Left renal pelvis (tissue), 4 donors: ENCODE results near the gene CALHM5. TPM values are rescaled to one million over a fixed set of nuclear protein-coding genes. Genes with fewer than 3 reads are reported as not detected.
A peak's percentile ranks its signal among the peaks of the same experiment; 100 is the strongest.
"Not testable (repeated sequence)": the region's sequence is repeated elsewhere in the genome, so short reads cannot be mapped to it uniquely, and the experiment has no call there.

Source experiments
- DNase-seq, 4 donors: peaks; one replicate each; pipeline ENCODE4 v3.0.0-alpha.2; 2013; ENCODE audit warnings: low read depth in 4 of 4, low spot score in 3 of 4
- polyA plus RNA-seq, 4 donors: library from polyadenylated mRNA; unstranded; fragments of 120-200 nt; gene quantifications; one replicate each; pipeline ENCODE4 v1.2.1, GENCODE V29; 2013; ENCODE audit not compliant: insufficient read length in 4 of 4

The CALHM5 gene, protein sequence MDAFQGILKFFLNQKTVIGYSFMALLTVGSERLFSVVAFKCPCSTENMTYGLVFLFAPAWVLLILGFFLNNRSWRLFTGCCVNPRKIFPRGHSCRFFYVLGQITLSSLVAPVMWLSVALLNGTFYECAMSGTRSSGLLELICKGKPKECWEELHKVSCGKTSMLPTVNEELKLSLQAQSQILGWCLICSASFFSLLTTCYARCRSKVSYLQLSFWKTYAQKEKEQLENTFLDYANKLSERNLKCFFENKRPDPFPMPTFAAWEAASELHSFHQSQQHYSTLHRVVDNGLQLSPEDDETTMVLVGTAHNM
- 1 to 10 TPM in 3 of 4 donors, under 1 TPM in 1; 0.96 to 4.3 (median 2.3) TPM for polyA plus RNA-seq

DNA sequence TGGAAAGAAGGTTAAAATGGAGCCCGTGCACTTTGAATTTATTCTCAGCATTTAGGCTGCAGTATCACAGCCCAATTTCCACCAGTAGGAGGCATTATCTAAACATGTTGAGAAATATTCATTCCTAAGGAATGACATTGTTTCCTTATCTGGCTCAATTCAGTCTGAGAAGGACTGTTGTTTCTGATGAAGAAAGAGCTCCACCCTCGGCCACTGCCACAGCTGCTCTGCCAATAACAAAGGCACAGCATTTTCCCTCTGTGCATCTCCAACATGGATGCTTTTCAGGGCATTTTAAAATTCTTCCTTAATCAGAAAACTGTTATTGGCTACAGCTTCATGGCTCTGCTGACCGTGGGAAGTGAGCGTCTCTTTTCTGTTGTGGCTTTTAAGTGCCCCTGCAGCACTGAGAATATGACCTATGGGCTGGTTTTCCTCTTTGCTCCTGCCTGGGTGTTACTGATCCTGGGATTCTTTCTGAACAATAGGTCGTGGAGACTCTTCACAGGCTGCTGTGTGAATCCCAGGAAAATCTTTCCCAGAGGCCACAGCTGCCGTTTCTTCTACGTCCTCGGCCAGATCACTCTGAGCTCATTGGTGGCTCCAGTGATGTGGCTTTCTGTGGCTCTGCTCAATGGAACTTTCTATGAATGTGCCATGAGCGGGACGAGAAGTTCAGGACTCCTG, at the start of gene CALHM5:
Gene CALHM5, plus strand, starts transcription at position 216 of the 687 bp plus-strand sequence. Its CDS starts 58 bp downstream, at position 274.
- DNase-seq = no peak

DNA sequence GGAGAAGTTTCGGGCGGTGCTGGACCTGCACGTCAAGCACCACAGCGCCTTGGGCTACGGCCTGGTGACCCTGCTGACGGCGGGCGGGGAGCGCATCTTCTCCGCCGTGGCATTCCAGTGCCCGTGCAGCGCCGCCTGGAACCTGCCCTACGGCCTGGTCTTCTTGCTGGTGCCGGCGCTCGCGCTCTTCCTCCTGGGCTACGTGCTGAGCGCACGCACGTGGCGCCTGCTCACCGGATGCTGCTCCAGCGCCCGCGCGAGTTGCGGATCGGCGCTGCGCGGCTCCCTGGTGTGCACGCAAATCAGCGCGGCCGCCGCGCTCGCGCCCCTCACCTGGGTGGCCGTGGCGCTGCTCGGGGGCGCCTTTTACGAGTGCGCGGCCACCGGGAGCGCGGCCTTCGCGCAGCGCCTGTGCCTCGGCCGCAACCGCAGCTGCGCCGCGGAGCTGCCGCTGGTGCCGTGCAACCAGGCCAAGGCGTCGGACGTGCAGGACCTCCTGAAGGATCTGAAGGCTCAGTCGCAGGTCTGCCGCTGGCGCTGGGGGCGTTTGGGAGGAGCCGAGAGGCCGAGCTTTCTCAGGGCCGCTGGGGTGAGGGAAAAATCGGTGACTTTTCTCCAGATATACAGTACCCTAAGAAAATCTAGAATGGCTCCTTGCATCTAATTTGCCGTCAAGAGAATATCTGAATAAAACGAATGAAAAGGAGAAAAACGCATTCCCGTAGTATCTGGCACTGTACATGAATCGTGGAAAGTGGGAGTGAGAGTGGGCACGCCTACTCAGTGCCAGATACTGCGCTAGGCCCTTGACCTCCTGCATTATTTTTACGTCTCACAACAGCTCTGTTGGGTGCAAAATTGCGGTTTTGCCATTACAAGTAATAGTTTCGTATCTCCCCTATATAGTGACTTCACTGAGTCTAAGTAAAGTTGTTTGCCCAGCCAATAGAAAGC, 49.2 kb upstream of the CALHM5 start:
- DNase-seq = peak; percentile 40 to 59 (median 54)

DNA sequence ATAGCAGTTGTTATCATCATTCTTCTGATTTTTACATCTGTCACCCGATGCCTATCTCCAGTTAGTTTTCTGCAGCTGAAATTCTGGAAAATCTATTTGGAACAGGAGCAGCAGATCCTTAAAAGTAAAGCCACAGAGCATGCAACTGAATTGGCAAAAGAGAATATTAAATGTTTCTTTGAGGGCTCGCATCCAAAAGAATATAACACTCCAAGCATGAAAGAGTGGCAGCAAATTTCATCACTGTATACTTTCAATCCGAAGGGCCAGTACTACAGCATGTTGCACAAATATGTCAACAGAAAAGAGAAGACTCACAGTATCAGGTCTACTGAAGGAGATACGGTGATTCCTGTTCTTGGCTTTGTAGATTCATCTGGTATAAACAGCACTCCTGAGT, 48.1 kb upstream of the CALHM5 start:
- DNase-seq = no peak

DNA sequence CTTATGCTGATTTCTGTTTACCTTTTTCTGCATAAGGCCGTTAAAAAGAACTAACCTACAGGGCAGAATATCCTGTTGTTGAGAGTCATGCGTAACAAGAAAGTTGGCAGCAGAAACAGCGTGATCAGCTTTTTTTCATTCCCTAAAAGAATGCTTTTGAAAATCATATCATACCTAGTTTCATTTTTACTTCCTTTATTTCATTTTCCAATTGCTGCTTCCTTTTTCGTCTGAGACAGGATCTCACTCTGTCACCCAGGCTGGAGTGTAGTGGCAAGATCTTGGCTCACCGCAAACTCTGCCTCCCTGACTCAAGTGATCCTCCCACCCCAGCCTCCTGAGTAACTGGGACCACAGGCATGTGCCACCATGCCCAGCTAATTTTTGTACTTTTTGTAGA, 46.2 kb upstream of the CALHM5 start:
- DNase-seq = no peak

DNA sequence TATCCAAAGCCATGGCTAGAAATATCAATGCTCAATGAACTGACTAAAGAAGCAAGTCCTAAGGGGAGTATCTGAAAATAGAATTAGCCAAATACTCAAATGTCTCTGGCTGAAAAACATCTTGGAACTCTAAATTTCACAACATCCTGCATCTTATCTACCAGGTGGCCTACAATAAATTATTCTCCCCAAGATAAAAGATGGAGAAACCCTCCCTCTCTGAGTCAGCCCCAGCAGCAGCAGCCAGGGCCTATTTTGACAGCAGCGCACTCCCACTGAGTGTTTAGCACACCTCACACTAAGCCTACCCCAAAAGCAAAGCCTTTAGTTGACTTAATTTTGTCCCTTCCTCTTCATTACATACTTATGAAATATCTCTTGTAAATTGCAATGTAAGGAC, 44.3 kb upstream of the CALHM5 start:
- DNase-seq = no peak

DNA sequence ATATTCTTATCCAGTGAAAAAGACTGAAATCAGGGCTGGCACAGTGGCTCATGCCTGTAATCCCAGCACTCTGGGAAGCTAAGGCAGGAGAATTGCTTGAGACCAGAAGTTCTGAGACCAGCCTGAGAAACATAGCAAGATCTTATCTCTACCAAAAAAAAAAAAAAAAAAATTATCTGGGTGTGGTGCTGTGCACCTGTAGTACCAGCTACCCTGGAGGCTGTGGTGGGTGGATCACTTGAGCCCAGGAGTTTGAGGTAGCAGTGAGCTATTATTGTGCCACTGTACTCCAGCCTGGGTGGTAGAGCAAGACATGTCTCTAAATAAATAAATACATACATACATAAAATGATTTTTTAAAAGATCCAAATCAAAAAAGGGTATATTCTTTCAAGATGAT, 43.9 kb upstream of the CALHM5 start:
- DNase-seq = no peak

DNA sequence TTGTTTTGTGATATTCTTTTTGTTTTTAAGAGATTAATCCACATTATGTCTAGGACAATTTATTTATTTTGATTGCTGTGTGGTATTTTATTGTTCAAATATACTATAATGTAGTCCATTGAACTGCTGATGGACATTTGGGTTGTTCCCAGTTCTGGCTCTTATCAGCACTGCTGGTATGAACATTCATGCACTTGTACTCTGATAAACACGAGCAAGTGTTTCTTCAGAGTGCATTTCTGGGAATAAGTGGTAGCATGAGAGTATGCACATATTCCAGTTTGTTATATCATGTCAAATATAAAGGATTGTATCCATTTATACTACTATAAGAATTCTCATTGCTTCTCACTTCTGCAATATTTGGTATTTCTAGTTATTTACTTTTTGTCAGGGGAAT, 43.1 kb upstream of the CALHM5 start:
- DNase-seq = no peak

DNA sequence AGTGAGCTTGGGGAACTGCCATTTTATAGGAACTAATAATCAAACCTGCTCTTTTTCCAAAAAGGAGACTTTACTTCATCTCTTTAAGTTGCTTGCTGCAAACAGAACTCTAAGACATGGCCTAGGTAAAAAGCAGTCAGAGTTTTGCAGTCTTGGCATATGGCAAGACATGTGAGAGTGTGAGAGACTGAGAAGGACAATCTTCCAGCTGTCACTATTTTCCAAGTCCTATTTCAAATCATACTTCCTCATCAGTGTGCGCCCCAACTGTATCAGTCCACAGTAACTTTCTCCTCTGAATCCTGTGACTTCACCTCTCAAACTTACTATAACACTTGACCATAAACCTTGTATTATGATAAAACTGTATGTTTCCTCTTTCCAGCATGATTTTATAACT, 39.9 kb upstream of the CALHM5 start:
- DNase-seq = no peak

DNA sequence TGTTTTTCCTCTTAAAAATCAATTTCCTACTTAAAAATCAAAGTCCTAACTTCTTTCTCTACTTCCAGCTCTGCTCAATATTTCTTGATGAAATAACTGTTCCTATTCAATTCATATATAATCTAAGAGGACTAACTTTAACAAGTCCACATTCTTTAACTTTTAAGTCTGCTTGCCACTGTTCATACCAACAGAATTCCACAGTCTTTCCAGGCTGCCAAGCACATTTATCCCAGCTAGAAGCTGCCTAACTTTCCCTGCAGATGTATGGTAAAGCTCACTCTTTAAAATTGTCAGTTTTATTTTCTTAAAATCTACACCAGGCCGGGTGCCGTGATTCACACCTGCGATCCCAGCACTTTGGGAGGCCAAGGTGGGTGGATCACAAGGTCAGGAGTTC, 38.7 kb upstream of the CALHM5 start:
- DNase-seq = no peak

DNA sequence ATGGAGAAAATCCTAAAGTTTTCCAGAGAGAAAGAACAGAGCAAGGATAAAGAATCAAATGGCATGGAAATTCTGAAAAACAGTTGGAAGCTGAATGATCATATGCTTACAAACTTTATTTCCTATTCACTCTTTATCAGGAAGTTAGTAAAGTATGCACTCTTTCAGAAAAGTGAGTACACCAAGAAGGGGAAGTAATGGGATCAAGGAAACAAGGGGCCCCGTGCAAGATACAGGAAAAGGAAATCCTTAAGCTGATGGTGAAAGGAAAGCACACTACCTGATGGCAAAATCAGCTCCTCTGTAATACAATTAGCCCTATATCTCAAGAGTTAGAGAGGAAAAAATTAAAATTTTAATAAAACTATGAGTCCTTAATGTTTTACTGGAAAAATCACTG, 36.3 kb upstream of the CALHM5 start:
- DNase-seq = no peak

DNA sequence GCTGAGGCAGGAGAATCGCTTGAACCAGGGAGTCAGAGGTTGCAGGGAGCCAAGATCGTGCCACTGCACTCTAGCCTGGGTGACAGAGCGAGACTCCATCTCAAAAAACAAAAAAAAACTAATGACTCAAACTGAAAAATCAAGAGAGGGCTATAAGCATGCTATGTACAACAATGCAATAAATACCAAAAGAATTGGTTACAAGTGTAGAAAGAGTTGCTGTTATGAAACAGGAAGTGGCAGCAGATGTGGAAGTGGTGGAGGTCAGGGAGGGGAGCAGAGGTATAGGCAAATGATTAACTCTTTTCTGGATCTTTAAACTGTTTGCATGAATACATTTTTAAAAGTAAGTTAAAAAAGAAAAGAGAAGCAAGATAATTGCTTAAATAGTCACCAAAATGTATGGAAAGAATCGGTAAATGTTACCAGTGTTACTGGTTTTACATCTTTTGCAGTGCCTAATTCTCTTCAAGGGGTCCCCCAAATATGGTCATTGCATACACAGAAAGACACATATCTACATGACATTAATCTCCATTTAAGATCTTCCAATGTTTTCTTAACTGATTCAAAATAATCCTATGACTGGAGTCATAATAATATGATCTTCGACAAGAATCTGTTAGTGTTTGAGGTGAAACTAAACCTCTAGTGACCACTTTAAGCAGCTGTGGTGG, 35.3 kb upstream of the CALHM5 start:
- DNase-seq = no peak

DNA sequence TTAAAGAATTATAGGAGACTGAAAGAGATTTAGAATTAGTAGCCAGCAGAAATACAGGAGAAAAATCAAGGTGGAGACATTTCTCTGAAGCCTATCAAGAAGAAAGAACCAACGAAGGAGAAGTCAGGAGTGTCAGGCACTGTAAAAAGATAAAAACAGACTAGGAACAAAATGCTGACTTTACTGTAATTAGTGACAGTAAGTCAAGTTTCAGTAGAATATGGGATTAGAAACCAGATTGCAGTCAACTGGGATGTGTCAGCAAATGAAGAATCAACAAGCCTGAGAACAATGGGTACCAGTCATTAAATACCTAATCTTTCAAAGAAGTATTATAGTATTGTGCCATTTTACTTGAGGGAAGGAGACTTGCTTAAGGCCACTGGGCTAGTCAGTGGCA, 28.7 kb upstream of the CALHM5 start:
- DNase-seq = no peak

DNA sequence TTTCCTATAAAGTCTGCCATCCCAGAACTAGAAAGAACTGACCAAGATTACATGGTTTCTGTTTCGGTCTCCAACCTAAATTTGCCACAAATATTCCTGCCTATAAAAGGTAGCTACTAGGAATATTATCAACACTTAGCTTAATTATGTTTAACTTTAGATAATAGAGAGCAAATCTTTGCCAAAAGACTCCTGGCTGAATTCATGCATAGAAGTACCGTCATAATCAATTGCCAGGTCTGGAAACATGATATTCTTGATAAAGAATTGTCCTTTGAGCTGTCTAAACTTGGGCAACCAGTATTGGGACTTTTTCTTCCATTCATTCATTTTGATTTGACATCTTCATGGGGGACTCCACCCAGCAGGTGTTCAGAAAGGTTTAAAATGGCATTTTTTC, 27.8 kb upstream of the CALHM5 start:
- no peak for DNase-seq

DNA sequence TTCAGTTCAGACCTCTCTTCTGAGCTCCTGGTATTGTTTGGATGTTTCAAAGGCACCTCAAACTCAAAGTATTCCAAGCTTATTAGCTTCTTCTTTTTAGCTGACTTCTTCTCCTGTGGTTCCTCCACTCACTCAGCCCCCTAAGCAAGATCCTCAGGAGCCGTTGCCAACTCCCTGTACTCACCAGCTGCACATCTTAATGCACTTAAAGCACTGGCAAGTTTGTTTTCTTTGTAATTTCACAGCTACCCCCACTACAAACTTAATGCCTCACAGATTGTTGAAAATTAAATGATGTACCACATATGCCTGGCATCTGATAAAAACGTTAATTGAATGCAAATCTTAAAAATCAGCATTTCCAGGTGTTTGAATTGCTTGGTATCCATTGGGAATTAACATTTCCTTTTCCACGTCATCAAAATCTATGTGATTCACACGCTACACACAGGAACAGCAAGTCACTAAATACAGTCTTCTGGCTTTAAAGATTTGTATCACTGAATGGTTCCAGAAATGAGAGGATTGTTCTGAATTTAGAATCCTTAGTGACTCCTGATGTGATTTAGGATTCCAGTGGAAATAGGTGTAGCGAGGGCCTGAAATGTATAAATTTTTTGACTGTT, 25.8 kb upstream of the CALHM5 start:
- DNase-seq = no peak

DNA sequence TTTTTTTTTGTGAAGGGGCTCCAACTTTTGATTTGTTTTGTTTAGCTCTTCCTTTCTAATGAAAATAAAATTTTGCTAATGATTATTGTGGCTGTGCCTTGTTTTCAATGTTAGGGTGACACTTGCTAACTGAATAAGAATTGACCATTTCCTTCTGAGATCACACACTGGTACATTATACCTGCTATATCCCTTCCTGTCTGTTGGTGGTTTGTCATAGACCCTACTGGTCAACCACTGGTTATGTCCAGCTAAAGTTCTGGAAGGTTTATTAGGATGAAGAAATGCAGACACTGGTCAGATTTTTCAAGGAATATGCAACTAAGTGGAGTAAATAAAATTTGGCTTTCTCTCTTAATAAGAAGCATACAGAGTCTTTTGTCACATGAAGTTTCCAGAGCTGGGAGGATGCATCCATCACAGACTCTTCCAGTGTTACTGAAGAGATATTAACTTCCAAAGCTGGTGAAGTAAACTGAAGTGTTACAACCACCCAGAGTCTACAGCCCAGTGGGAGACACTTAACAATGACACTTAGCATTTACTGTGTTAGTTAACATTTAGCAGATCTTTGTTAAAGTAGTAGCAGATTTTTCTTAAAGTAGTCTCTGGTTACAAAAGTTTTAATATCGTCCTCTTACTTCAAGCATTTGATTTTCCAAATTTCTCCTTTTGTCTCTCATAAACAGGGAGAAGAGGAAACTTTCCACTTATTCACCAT, 19.7 kb upstream of the CALHM5 start:
- no peak for DNase-seq

DNA sequence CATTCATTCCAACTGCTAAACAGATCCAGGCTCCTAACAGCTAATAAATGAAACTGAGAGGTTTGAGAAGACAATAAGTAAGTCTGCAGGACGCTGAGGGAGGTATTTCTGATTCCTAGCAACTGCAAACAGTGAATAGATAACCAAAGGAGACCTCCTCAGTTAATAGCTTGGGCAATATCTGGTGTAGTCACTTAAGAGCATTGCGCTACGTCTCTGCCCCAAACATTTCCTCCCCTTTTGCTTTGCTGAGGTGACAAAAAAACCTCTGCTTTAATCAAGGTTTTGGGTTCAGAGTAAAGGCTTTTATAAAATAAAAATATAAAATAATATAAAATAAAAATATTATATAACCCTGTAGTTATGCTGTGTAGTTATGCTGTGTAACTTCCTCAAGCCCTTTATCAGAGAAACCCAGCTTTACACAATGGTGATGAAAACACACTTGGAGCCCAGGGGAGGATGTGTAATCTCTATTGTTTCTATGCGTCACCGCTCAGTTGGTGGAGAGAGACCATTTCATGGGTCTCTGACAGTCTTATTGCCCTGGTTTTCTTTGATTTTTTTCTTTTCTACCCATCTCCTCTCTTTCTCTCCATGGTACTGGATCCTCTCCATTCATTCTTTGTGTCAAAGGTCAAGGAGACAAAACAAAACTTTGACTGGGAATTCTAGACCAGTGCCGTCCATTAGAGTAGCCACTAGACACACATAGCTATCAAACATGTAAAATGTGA, 18.9 kb upstream of the CALHM5 start:
- no peak for DNase-seq

DNA sequence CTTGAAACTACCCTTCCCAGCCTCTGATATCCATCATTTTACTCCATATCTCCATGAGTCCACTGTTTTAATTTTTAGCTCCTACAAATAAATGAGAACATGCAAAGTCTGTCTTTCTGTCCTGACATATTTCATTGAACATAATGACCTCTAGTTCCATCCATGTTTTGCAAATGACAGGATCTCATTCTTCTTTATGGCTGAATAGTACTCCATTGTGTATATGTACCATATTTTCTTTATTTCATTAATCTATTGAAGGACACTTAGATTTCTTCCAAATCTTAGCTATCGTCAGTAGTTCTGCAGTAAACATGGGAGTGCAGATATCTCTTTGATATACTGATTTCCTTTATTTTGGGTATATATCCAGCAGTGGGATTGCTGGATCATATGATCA, 16.3 kb upstream of the CALHM5 start:
- not testable (repeated sequence) for DNase-seq

DNA sequence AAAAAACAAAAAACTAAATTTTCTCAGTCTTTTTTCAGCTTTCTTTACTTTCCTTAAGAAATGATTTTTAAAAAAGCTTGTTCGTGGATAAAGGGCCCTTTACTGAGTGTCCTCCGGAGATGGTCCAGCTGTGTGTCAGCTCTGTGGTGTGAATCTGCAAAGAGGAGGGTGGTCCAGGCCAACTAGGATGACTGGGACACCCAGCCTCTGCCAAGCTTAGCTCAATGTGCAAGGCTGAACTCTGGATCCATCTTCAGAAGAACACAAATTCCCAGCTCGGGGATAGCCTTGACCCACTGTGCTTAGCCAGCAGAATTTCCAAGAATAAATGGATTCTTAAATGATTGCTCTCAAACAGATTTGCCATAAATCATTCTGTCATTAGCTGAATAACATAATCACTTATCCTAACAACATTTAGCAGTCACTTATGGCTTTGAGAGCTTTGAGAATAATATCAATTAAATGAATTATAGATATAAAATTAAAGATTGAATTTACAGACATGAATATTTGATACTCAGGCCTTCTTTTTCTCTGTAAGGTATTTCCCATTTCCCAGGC, 14.2 kb upstream of the CALHM5 start:
- no peak for DNase-seq
